Measurements from ENCODE around the gene MPDU1. TPM values are rescaled to one million over a fixed set of nuclear protein-coding genes. Genes with fewer than 3 reads are reported as not detected.

MPDU1 gene
- total and polyA plus RNA-seq, 2 of the 4 experiments (the other 2 are of a cell fraction), result 135 to 149 TPM

DNA sequence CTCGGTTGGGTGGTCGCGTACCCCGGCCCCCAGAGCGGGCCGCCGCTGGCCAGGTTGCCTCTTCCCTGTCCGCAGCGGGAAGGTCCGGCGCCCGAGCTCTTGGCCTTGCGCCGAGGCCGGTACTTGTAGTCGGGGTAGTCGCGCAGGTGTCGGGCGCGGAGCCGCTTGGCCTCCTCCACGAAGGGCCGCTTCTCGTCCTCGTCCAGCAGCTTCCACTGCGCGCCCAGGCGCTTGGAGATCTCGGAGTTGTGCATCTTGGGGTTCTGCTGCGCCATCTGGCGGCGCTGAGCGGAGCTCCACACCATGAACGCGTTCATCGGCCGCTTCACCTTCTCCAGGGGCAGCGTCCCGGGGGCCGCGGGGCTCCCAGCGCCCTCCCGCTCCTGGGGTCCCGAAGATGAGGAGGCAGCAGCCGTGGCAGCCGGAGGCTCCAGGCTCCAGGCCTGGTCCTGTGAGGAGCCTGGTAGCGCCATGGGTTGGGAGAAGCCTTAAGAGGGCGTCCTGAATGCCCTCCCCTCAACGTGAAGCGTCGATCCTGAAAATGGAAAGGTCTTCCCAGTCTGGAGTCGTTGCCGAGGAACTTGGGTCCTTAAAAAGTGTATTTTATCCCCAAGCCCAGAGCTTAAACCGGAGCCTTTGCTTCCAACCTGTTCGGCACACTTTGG lies 5.7 kb downstream of the MPDU1 start (continued):
- TF ChIP-seq POLR2A (IDR thresholded peaks at IDR 0.05; ENCODE audit: low read depth, low read length) (peak; percentile 41; the same call in 1 of the 2 replicates), CHD1 (IDR thresholded peaks at IDR 0.05; ENCODE audit: low read depth, low read length) (no peak)

DNA sequence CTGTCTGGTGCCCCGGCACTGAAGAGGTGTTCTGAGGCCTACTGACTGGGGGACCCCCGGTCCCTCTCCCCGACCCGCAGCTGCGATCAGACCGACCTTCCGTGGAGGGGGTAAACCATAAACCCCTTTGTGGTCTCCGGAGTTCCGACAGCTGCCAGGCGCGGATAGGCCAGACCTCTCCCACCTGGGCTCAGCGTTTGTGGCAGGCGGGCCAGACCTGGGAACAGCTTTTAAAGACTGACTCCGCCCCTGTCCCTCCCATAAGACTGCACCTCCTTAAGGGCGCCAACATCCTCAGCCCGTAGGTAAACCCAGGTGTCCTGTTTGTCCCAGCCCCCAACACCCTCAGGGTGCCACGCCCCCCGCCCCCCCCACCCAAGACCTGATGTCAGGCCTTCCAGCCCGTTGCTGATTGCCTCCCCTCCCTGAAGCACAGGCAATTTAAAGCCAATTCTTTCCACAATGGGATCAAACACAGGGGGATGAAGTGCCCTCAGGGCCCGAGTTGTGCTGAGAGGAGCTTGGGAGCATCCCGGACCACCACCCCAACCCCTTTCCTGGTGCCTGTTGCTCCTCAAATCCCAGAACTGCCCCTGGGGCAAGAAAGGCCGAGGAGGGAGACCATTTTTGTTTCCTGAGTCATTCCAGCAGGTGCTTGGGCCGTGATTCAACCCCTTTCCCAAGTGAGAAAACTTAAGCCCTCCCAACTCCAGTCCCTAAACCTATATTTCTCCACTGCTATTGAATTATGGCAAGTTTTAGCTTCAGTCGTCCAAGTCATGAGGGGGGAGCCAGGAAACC lies 6.4 kb downstream of the MPDU1 start, which contains the start of gene SOX15:
Gene SOX15, minus strand, starts transcription at position 204 of the 801 bp plus-strand sequence. CDS start 418 bp downstream, outside the sequence.
- BruUV-seq (replicated peaks), result no TSS peak

More for the DNA sequence above, 6.4 kb downstream of the MPDU1 start, which contains the start of gene SOX15:
- intact Hi-C loops (cut with micrococcal nuclease), result loop anchor here (1.0 to 2.0 kb wide), 2 partner anchors 76 to 309 kb away; partner anchors contain the start of gene SLC2A4
- Histone ChIP-seq H2BK5ac (ENCODE audit: low read depth, low read length, poor library complexity, severe bottlenecking) (peak within 1 kb of the TSS; percentile 90), H2AK5ac (ENCODE audit: low read depth, low read length) (peak within 1 kb of the TSS; percentile 57), H4K5ac (ENCODE audit: low read depth, low read length) (no peak within 1 kb of the TSS), H3K4me3 (ENCODE audit: insufficient read depth, low read depth, low read length) (no peak within 1 kb of the TSS), H3K23ac (ENCODE audit: low read depth, low read length) (no peak within 1 kb of the TSS), H4K91ac (ENCODE audit: insufficient read depth, low read depth, low read length) (peak within 1 kb of the TSS; percentile 3; the same call in 1 of the 2 replicates), H3K79me1 (ENCODE audit: low read depth in 1 of 2, low read length in 2 of 2) (peaks cover 22 to 58% of the 10 kb centered on the region in 2 experiments), H2BK20ac (ENCODE audit: low read depth, low read length) (no peak within 1 kb of the TSS), H3K4me1 (ENCODE audit: control insufficient read depth, insufficient read depth, low read length) (peaks cover 31% of the 10 kb centered on the region), H3K56ac (ENCODE audit: extremely low read depth, insufficient read depth, low read length) (no peak within 1 kb of the TSS), H2BK120ac (ENCODE audit: low read depth, low read length) (no peak within 1 kb of the TSS), H3K9me1 (ENCODE audit: insufficient read depth, low read length) (peaks cover 15% of the 10 kb centered on the region), H3K27ac (ENCODE audit: insufficient read depth, low read length) (peak within 1 kb of the TSS; percentile 0; the same call in 1 of the 2 replicates), H2AK9ac (replicated peaks; ENCODE audit: low read depth, low read length, poor library complexity) (peak within 1 kb of the TSS; percentile 91), H3K18ac (ENCODE audit: low read depth, low read length) (no peak within 1 kb of the TSS), H3K27me3 (ENCODE audit: control insufficient read depth, insufficient read depth, low read length) (no peaks in the 10 kb centered on the region), H3K4me2 (ENCODE audit: low read depth, low read length) (no peak within 1 kb of the TSS; the same call in 1 of the 2 replicates), H4K20me1 (ENCODE audit: insufficient read depth, low read length) (peaks cover 15% of the 10 kb centered on the region), H3K9ac (ENCODE audit: low read depth, low read length) (peak within 1 kb of the TSS; percentile 30; the same call in 1 of the 2 replicates), H3K4ac (ENCODE audit: low read depth, low read length) (peak within 1 kb of the TSS; percentile 32; the same call in 1 of the 2 replicates), H2BK15ac (ENCODE audit: low read depth, low read length) (no peak within 1 kb of the TSS), H3K14ac (replicated peaks; ENCODE audit: low read depth, low read length) (no peak within 1 kb of the TSS), H2AFZ (replicated peaks; ENCODE audit: low read length, poor library complexity) (peak within 1 kb of the TSS; percentile 72), H3K36me3 (ENCODE audit: control insufficient read depth, insufficient read depth, low read length) (peaks cover 52% of the 10 kb centered on the region), H3K9me3 (ENCODE audit: control insufficient read depth, insufficient read depth, low read length) (no peaks in the 10 kb centered on the region), H4K8ac (ENCODE audit: low read depth in 2 of 2, low read length in 2 of 2) (peak within 1 kb of the TSS in 1 of 2 experiments; percentile 57; a peak in 3 of 4 replicates)
- dilution Hi-C loops (cut with HindIII; ENCODE audit: low sequenced_read_pairs, unreplicated experiment), result no loop called here
- ATAC-seq (ENCODE audit: low read depth), result no peak
- ChIA-PET CTCF (interaction anchor here (0.6 to 1.5 kb wide), 5 partner anchors 9 to 631 kb away, joined by 3 to 9 read pairs (median 4); no protein-coding TSS in a partner anchor), POLR2A (ENCODE audit: unreplicated experiment) (interaction anchor here (0.6 to 1.1 kb wide), 3 partner anchors 10 to 13 kb away, joined by 3 to 6 read pairs (median 6); partner anchors contain the start of gene CD68)
- in situ Hi-C loops (cut with MboI; ENCODE audit: low sequenced_read_pairs), result no loop called here
- TF ChIP-seq FOS (IDR thresholded peaks at IDR 0.05; ENCODE audit: low read depth, low read length) (no peak), RCOR1 (IDR thresholded peaks at IDR 0.05; ENCODE audit: insufficient replicate concordance, low read length) (peak; percentile 24)
- peak; percentile 57 for DNase-seq
- WGBS, 2 experiments (ENCODE audit: extremely low coverage in 2 of 2, insufficient read length in 1 of 2), result 65% methylated on average over 10 of the region's 24 CpGs; no CpG with 5 or more reads in 1 of the 2 experiments

Data from IMR-90 (cell line).